Stimulated activated CD8-positive, alpha-beta memory T cell treated with anti-CD3 and anti-CD28 coated beads, Interleukin-7, amount 100 ng/mL, for 24 hours (primary cell): ENCODE measurements around the gene SORCS2.

Experiments
- DNase-seq: peaks from one replicate; pipeline ENCODE4 v3.0.0-alpha.2; 2020; ENCODE audit warnings: low read depth

Gene SORCS2

DNA sequence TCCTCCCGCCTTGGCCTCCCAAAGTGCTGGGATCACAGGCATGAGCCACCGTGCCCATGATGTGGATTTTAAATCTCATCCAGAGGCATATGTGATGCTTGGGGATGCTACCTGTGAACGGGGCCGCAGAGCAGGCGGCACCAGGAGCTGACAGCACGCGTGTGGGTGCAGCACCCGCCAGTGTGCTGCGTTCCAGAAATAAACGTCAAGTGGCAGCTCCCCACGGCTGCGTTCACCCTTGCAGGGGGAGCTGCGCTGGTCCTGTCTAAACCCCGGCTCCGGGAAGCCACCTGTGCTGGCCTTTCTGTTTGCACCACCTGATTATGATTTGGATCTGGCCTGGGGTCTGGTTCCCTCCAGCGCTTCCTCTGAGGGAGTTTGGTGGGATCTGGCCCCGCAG lies 77.8 kb downstream of the SORCS2 start:
- DNase-seq = no peak

DNA sequence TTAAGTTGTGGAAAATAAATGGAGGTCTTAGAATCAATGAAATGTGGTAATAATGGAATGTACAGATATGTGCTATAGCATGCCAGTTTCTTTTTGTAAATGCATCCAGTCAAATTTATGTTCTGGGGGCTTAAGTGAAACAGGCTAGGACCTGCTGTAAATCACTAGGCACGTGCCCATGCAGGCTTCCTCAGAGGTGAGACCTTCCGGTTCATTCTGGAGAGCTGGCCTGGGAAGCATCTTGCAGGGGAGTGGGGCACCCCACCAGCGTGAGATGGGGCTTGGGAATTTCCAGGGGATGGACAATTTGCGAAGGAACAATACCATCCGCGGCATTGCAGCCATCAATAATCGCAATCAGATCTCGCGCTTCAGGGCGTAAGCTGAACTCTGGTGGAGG lies 80.1 kb downstream of the SORCS2 start:
- no peak for DNase-seq

DNA sequence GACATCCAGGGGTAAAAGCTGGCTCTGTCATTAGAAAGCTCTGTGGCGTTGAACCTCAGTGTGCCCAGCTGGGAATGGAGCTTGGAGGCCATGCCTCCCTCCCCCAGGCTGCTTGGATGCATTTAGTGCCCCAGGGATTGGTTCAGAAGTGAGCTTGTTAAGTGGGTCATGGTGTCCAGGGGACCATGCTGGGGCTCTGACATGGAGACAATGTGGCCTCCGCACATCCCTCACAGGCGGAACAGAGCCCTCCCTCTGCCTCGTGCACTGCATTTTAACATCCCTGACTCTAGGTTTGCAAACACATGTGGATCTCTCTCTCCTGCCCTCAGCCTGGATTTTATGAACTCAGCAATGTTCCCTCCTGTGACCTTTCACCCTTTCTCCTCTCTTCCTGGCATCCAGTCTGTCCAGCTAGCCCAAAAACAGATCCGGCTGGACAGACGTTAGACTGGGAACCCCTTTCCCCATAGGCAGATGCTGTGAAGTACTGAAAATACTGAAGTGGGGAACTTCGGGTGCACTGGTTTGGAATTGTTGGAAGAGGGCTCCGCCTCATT lies 81.5 kb downstream of the SORCS2 start:
- DNase-seq = no peak

DNA sequence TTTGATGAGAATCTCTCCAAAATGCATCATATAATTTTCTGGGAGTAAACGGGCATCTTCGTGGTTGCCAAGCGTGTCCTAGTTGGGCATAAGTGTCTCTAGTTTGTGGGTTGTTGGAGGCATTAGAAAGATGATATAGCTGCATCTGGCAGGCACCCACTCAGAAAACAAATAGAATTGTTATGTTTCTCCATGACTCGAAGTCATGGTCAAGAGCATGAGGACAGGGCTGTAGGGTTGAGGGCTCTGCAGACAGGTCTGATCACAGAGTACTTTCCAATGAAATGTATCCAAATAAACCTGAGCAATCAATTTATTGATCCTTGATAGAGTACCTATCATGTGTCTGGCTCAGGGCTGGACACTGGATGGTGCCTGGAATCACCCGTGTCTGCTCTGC lies 82.7 kb downstream of the SORCS2 start:
- DNase-seq = no peak

DNA sequence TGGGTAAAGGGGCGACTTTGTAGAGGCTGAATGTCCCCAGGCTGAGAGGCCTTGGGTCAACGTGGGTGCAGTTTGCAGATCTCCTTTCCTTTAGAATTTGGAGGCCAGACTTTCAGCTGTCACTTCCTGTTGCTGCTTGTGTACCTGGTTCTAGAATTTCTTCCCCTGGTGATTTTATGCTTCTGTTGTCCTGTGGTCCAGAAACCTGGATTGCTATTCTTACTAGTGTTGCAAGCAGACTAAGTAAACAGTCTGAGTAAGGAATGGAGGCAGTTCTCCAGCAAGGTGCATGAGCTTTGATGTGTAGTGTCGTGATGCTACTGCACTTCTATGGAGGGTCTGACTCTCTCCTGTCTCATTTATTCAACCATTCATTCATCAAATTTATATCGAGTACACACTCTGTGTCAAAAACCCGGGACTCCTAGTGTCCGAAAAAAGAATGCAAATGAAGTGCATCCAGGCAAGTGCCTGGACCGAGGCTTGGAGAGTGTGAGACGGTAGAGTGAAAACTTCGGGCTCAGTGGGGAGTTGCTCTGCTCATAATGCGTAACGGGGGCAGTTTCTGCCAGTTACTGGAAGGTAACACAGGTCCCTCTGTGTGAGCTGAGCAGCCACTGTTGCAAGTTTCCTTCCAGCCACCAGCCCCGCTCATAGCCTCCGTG lies 83.3 kb downstream of the SORCS2 start:
- no peak for DNase-seq

DNA sequence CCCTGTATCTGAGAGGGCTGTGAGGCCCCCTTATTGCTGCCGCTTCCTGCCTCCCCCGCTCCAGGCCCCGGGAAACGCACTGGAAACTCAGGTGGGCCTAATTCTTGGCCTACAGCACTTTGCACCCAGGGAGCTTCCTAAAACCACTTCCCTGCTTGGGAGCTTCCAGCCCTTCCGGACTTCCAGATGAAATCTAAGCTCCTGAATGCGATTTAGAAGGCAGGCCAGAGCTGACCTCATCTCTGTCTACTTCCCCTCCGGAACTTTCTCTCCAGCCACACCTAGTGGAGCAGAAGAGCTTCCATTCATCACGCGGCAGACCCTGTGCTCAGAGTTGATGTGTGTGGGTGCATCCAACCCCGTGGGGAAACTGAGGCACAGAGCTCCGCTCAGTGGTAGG lies 84.2 kb downstream of the SORCS2 start:
- DNase-seq = no peak

DNA sequence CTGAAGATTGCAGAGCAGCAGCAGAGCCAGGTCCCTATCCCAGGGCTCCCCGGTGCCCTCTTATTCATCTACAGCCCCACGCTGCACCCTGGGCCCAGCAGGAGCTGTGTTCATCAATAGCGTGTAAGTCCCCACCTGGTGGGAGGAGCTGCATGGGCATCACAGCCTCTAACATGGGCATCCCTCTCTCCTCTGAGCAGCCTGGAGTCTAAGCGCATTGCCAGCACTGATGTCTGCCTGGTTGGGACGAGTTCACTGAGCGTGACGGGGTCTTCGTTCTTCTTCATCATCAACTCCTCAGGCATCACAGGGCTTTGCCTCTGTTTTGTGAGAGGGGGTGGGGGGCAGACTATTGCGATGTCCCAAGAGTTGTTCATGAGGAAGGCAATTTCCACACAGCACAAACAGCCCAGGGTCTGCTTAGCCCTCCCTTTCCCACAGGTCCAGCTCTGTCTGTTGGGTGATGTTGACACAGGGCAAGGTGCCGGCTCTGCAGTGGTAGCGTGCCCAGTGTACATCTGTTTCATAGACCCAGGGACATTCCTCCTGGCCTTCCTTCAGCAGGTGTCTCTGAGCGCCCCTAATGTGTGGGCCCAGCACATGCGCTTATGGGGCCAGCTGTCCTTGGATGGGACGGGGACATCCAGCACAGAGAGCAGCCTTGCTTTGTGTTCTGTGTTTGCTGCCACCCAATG lies 85.9 kb downstream of the SORCS2 start:
- no peak for DNase-seq

- DNase-seq = no peak
Measured at GRCh38 chr4:7278981-7279380, 86.6 kb downstream of the SORCS2 start.

DNA sequence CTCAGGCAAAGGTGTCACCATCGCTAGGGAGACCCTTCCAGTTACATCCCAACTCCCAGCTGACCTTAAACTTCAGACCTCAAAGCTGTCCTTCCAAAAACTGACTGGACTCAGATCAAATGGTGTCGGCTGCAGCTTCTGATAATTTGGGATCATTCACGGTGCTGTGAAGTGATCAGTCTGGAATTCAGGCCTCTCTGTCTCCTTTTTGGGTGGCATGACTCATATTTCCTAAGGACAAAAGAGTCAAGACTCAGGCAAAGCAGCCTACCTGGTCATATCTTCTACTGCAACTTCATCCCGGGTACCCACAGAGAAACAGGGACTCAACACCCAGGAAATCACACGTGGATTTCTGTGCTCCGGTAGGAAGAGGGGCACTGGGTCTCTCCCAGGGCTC lies 87.6 kb downstream of the SORCS2 start:
- DNase-seq = no peak

DNA sequence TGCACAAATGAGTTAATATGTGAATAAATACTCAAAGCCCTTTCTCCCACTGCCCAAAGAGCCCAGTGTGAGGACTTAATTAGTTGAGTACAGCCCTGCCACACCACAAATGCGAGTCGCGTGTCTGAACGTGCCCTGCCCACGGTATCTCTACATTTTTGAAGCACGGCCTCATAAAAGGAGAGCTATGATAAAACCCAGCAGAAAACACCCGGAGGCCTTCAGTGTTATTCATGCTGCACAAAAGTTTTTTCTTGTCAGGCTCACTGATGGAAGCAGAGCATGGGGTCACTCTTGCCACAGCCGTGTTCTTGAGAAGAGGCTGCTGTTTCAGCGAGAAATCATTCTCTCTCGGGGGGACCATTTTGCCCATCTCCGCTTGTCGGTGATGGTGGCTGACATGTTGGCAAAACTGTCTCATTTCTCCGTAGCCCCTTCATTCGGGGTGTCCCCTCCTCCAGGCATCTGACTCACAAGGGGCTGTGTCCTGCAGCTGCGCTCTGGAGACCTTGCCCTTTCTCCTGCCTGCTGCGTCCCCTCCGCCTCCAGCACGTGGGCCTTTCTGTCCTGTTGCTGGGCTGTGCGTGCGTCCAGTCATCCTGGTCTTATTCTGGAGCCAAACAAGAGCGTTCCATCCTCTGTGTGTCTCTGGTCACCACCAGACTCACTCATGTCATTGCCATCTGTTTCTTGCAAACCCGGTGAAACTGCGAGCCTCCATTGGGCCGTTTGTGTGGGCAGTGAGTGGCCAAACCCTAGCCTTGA lies 88.8 kb downstream of the SORCS2 start:
- DNase-seq = no peak

DNA sequence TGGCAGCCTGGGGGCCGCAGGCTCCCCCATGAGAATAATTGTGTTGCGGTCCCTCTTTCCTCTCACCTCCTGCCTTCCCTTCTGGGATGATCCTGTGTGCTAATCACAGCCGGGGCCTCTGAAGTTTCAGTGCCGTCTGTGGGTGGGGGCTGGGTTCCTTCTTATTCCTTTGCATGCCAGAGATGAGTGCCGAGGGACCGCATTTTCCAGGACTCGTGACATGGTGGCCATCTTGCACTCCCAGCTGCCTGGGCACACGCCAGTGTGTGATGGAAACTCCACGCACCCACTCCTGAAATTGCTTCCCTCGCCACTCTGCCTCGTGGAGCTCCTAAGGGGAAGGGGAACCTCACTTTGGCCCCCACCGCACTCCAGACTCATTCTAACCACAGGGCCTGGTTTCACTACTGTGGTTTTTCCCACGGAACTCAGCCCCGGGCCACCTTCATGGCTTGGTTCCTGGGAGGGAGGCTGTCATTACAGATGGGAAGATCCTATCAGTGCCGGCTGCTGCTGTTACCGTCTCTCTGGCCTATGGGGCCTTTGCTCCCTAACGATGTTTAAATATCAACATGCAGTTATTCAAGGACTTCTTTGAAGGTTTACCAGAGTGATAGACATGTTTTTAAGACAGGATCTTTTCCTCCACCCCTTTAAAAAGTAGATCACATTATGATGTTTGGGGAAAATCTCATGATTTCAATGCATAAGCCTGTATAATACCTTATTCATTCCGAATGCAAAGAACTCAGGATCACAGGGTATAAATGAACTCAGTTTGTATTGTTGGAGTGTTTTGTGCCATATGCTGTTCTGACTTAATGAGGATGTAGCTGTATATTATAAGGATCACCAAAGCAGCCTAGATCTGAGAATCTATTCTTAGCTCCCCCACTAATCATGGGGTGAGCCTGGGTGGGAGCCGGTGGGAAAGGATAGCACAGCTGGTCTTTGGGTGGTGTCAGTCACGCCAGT lies 89.6 kb downstream of the SORCS2 start:
- DNase-seq = no peak

GRCh38 chr4:7282786-7283440 lies 90.6 kb downstream of the SORCS2 start:
- no peak for DNase-seq

- DNase-seq = no peak
Measured at GRCh38 chr4:7285244-7286094, 93.1 kb downstream of the SORCS2 start.

DNA sequence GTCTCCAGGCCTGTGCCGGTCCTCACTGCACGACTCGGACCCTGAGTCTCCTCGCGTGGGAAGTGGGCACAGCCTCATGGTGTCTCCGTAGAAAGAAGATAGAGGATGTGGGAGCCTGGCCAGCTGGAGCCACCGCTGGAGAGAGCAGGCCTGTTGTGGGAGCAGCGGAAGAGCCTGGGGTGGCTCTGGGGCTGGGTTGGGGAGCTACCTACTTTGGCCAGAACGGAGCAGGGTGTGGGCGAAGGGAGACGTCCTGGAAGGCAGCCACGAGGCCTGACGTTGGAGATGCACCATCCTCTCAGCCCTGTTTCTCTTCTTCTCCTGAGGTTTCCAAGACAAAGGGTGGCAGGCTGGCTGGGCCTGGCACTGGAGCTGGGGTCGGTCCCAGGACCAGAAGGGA lies 93.8 kb downstream of the SORCS2 start:
- DNase-seq = no peak

DNA sequence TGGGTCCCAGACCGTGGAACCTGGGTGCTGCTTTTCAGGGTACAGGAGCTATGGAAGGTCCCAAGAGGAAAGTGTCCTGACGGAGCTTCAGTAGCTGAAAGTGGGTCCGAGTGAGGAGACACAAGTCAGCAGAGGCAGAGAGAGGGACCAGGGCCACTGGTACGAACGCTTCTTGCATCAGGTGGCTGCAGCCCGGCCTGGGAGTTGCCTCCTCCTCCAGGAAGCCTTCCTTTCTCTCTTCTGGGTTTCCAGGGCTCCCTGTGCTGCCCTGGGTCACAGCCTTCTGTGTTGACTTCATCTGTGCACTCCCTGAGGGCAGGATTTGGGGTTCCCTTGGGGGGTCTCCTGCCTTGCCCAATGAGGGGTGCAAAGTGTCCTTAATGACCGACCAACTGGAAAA lies 94.5 kb downstream of the SORCS2 start:
- DNase-seq = no peak

DNA sequence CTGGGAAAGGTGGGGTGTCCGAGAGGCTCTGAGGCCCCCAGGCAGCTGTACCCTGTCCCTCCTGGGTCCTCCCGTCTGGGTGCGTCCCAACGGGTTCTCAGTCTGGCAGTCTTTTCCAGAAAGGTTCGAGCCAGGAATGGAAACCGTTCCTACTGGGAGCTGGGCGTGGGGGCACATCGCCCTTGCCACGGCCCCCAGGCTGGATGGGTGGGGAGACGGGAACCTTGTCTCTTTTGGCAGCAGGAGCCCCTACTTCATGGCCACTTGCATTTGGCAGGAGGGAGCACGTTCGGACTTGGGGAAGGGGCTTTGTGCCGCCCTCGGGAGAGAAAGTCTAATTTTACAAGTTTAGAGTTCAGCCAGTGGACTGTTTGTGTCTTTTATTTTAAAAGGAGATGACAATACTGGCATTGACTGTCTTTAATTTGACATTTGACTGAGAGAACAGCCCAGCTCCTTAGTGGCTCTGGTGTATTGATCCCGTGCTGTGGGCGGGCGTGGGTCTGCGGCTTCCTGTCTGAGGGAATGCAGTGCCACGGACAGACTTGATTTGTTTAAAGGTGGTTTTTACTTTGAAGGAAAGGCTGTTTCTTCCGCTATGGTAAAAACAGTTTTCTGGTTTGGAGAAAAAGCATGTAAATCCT lies 95.1 kb downstream of the SORCS2 start:
- no peak for DNase-seq

DNA sequence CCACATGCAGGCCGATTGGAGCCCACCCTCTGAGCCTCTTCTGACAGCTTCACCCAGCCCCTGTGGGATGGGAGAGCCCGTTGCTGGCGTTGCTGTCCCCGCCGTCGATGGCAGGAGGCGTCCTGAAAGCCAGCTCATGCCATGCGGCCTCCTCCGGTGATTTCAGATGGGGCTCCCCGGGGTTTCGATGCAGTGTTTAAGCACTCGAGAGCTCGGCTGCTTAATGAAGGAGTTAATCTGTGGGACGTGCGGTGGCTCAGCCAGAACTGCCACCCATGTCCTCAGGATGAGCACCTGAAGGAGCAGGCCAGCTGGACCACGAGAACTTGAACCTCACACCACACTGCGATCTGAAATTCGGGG lies 95.6 kb downstream of the SORCS2 start:
- DNase-seq = no peak

DNA sequence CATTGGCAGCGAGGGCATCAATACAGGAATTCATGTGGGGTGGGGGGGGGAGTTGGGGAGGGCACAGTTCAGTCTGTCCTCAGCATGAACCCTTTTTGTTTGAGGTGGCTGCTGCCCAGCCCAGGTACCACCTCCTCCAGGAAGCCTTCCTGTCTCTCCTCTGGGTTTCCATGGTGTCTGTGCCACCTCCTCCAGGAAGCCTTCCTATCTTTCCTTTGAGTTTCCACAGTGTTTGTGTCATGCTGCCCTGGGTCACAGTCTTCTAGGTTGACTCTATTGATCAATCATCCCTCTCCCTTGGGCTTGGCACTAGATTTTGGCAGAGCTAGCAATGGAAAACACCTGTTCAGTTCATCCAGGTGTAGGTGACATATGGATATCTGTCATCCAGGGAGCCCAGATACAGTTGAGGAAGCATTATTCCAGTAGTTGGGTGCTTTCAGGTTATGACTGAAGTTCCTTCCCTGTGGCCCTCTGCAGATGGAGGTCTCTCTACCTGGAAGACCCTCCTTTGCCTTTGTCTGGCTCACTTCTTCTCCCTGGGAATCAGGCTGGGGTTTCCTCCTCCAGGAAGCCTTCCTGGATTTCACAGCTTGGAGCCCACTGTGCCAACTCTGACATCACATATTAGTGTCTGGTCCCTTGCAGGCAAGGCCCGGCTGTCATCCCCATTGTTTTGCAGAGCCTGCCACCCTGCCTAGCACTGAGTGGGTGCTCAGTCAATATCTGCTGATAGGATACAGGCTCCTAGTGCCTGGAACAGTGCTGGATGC lies 96.6 kb downstream of the SORCS2 start:
- DNase-seq = no peak

DNA sequence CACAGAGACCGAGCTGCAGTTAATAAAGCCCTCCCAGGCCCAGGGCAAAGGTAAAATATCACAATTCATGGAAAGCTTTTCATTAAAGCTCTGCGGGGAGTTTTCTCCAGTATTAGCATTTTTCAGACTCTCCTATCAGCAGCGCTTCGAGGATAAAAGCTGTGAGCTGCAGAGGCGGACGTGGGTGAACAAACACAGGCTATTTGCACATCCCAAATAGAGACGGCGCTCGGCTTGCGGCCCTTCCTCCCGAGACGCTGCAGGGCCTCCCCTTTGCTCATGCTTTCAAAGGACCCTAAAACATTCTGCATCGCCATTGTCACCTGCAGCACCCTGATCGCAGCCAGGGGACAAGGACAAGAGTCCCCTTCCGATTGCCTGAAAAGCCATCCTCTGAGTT lies 97.3 kb downstream of the SORCS2 start:
- no peak for DNase-seq
